ENCODE results near the gene ZMYM3.

ZMYM3 gene

GRCh38 chrX:71253253-71254091 lies 468 bp downstream of the ZMYM3 start:
- Mint-ChIP-seq H3K27me3 (ENCODE audit: low read depth) (peaks cover 4% of the 10 kb centered on the region), H3K9me3 (peaks cover 10% of the 10 kb centered on the region), H3K27ac (peak overlapping the region; percentile 95 to 100 (median 98)), H3K4me1 (peaks cover 7% of the 10 kb centered on the region), H3K4me3 (peak overlapping the region; percentile 86 to 98 (median 96)), H3K36me3 (ENCODE audit: low read depth) (peaks cover 23% of the 10 kb centered on the region)
- TF ChIP-seq CTCF (IDR thresholded peaks at IDR 0.05; ENCODE audit: unreplicated experiment in 3 of 3): peak; percentile 30 to 42 (median 41)

GRCh38 chrX:71252221-71252620 lies 1.7 kb downstream of the ZMYM3 start:
- Mint-ChIP-seq H3K4me1 (peaks cover 7% of the 10 kb centered on the region), H3K27ac (peak overlapping the region; percentile 53 to 82 (median 80)), H3K36me3 (ENCODE audit: low read depth) (peaks cover 33% of the 10 kb centered on the region), H3K4me3 (peak overlapping the region; percentile 86 to 98 (median 96)), H3K9me3 (peaks cover 10% of the 10 kb centered on the region), H3K27me3 (ENCODE audit: low read depth) (peaks cover 4% of the 10 kb centered on the region)
- TF ChIP-seq CTCF (IDR thresholded peaks at IDR 0.05; ENCODE audit: unreplicated experiment in 3 of 3): no peak

- Mint-ChIP-seq H3K9me3 (peaks cover 15% of the 10 kb centered on the region), H3K4me1 (peaks cover 7% of the 10 kb centered on the region), H3K36me3 (ENCODE audit: low read depth) (peaks cover 40% of the 10 kb centered on the region), H3K27ac (peak overlapping the region; percentile 70 to 82 (median 80)), H3K4me3 (peak overlapping the region; percentile 86 to 98 (median 96)), H3K27me3 (ENCODE audit: low read depth) (peaks cover 4% of the 10 kb centered on the region)
- TF ChIP-seq CTCF (IDR thresholded peaks at IDR 0.05; ENCODE audit: unreplicated experiment in 3 of 3): no peak
Measured at GRCh38 chrX:71251466-71251973, 2.4 kb downstream of the ZMYM3 start.

- H3K27me3 Mint-ChIP-seq (ENCODE audit: low read depth): peaks cover 4% of the 10 kb centered on the region
- peaks cover 7% of the 10 kb centered on the region for H3K4me1 Mint-ChIP-seq
- peaks cover 42% of the 10 kb centered on the region for H3K36me3 Mint-ChIP-seq (ENCODE audit: low read depth)
- no peak for TF ChIP-seq CTCF (IDR thresholded peaks at IDR 0.05; ENCODE audit: unreplicated experiment in 3 of 3)
- H3K4me3 Mint-ChIP-seq: peak overlapping the region; percentile 86 to 98 (median 96)
- H3K9me3 Mint-ChIP-seq: peaks cover 14% of the 10 kb centered on the region
- H3K27ac Mint-ChIP-seq: peak overlapping the region; percentile 70 to 82 (median 80)
Measured at GRCh38 chrX:71250841-71251240, 3.1 kb downstream of the ZMYM3 start.

GRCh38 chrX:71245159-71245558 lies 8.8 kb downstream of the ZMYM3 start:
- no peak for TF ChIP-seq CTCF (IDR thresholded peaks at IDR 0.05; ENCODE audit: unreplicated experiment in 3 of 3)
- Mint-ChIP-seq H3K9me3 (peaks cover 15% of the 10 kb centered on the region), H3K4me3 (no peak overlapping the region), H3K27me3 (ENCODE audit: low read depth) (no peaks in the 10 kb centered on the region), H3K4me1 (no peaks in the 10 kb centered on the region), H3K36me3 (ENCODE audit: low read depth) (peaks cover 86% of the 10 kb centered on the region), H3K27ac (no peak overlapping the region)

All from nephron (organoid).